Globus pallidus (tissue), 1 donor: ENCODE results near the gene TMEM62.
A peak's percentile ranks its signal among the peaks of the same experiment; 100 is the strongest.
"Not testable (repeated sequence)": the region's sequence is repeated elsewhere in the genome, so short reads cannot be mapped to it uniquely, and the experiment has no call there.

Experiments used
- DNase-seq: peaks from one replicate; pipeline ENCODE4 v3.0.0-alpha.2; 2015; ENCODE audit warnings: low spot score

TMEM62 gene

DNA sequence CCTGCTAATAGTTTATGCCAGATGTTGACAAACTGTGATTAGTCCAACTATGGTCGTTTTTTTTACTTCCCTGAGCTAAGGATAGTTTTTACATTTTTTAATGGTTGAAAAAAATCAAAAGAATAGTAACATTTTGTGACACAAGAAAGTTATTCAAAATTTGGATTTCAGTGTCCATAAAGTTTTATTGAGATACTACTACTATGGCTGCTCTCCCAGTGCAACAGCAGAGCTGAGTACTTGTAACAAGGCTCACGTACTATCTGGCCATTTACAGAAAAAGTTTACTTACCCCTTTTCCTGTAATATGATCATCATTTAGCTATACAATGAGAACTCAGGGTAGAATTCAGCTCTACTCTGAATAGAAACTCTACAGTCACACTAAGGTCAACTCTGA is 11.5 kb upstream of the TMEM62 start:
- no peak for DNase-seq

GRCh38 chr15:43125100-43125661 is 8.2 kb upstream of the TMEM62 start:
- no peak for DNase-seq

GRCh38 chr15:43126356-43126755 is 7.0 kb upstream of the TMEM62 start:
- DNase-seq = no peak

DNA sequence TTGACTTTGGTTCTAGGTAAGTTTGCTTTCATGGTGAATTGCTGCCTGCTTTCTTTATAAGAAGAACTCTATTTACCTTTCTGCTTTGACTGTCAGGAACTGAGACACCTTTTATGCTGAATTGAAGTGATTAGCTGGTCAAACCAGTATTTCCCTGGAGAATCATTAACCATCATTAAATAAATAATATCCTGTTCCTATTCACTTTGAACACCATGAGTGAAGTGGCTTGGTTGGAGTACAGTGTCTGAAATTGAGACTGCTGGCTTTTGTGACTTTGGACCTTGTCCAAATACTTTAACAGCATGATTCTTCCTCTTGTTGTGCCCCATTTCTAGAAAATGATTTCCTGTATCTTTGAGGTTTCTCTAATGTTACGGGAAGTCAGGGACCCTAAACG is 5.6 kb upstream of the TMEM62 start:
- no peak for DNase-seq

DNA sequence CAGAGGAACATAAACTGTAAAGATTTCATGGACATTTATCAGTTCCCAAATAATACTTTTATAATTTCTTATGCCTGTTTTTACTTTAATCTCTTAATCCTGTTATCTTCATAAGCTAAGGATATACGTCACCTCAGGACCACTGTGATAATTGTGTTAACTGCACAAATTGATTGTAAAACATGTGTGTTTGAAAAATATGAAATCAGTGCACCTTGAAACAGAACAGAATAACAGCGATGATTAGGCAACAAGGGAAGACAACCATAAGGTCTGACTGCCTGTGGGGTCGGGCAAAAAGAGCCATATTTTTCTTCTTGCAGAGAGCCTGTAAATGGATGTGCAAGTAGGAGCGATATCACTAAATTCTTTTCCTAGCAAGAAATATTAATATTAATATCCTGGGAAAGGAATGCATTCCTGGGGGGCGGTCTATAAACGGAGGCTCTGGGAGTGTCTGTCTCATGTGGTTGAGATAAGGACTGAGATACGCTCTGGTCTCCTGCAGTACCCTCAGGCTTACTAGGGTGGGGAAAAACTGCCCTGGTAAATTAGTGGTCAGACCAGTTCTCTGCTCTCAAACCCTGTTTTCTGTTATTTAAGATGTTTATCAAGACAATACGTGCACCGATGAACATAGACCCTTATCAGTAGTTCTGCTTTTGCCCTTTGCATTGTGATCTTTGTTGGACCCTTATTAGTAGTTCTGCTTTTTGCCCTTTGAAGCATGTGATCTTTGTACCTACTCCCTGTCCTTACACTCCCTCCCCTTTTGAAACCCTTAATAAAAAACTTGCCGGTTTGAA is 5.0 kb upstream of the TMEM62 start:
- not testable (repeated sequence) for DNase-seq

- DNase-seq = no peak
Observed at GRCh38 chr15:43128980-43129335, 4.4 kb upstream of the TMEM62 start.

GRCh38 chr15:43132830-43133429 is 456 bp upstream of the TMEM62 start:
- DNase-seq = no peak

DNA sequence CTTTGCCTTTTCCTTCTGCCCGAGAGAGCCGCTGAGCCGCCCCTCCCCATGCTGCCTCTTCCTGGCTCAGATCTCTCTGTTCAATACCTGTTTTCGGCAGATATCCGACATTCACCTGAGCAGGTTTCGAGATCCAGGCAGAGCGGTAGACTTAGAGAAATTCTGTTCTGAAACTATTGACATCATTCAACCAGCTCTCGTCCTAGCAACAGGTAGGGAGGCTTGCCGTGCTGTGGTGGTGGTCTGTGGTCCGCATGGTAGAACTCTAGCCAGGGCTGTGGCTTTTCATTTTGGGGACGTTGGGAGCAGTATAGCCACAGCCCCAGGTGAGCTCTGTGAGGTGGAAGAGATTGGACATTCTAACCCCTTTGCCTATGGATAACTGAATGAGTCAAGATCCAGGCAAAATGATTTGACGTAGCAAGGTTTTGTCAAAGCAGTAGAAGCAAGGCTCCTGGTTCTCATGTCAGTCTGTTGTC is 810 bp downstream of the TMEM62 start:
- no peak for DNase-seq

GRCh38 chr15:43135351-43135750 is 2.0 kb downstream of the TMEM62 start:
- no peak for DNase-seq

- DNase-seq = no peak
Observed at GRCh38 chr15:43143203-43143941, 10.0 kb downstream of the TMEM62 start.

- no peak for DNase-seq
Observed at GRCh38 chr15:43144512-43144911, 11.1 kb downstream of the TMEM62 start.

DNA sequence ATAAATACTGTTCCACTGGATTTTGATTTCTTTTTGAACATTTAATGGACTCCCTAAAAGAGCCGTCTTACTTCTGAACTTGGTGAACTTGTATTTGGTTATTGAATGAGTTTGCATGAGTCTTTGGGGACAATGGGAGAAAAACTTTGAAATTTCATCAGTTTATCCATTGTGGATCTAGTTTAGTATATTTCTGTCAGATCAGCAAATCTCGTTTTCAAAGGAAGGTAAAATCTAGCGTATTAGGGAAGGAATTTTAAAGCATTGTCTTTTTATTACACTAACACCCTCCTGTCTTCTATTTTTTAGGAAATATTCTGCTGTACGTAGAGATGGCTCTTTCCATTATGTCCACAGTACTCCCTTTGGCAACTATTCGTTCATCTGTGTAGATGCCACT is 12.8 kb downstream of the TMEM62 start:
- DNase-seq = no peak

- no peak for DNase-seq
Observed at GRCh38 chr15:43150191-43150929, 17.0 kb downstream of the TMEM62 start.

DNA sequence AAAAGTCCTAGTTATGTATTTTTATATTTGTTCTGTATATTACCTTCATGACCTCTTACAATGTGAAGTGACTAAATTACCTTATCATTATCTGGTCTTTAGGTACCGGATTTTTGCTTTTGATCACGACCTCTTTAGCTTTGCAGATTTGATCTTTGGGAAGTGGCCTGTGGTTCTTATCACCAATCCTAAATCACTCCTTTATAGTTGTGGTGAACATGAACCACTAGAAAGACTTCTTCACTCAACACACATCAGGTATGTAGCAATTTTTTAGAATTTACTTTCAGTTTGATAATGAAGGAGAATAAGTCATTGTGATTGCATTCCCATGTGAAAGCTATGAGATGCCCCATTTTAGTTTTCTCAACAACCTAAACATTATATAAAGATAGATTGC is 18.3 kb downstream of the TMEM62 start:
- no peak for DNase-seq

- no peak for DNase-seq
Observed at GRCh38 chr15:43153269-43153668, 19.9 kb downstream of the TMEM62 start.

- no peak for DNase-seq
Observed at GRCh38 chr15:43165801-43166325, 32.5 kb downstream of the TMEM62 start.

GRCh38 chr15:43167261-43167660 is 33.9 kb downstream of the TMEM62 start:
- DNase-seq = not testable (repeated sequence)

DNA sequence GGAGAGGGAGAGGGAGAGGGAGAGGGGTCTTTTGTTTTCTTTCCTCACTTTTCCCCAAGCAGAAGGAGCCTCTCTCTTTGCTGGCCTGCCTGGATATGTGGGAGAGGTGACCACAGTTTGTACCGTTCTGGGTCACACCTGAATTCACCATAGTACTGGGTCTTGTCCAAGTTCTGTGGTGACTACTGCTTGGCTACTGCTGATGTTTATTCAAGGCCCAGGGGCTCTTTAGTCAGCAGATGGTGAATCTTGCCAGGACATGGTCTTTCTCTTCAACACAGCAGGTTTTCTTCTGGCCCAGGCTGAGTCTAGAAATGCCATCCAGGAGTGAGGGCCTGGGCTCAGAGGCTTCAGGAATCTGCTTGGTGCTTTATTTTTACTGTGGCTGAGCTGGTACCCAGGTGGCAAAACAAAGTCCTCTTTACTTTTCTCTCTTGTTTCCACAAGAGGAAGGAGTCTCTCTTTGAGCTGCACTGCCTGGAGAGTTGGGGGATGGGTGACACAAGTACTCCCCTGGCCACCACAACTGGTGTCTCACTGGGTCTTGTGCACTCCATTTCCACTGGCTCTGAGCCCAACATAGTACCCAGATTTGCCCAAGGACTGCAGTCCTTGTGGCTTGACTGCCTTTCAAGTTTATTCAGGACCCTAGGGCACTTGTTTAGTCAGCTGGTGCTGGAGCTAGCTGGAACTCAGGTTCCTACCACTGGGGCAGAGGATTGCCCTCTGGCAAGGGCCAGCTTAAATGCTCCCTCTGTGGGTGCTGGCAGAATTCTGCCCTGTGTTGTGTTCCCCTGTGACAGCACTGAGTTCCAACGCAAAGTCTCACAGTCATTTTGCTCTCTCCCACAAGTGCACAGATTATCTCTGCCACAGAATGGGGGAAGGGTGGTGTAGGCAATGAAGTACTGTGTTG is 35.1 kb downstream of the TMEM62 start:
- DNase-seq = peak; percentile 11

GRCh38 chr15:43169888-43170287 is 36.5 kb downstream of the TMEM62 start:
- DNase-seq = no peak

DNA sequence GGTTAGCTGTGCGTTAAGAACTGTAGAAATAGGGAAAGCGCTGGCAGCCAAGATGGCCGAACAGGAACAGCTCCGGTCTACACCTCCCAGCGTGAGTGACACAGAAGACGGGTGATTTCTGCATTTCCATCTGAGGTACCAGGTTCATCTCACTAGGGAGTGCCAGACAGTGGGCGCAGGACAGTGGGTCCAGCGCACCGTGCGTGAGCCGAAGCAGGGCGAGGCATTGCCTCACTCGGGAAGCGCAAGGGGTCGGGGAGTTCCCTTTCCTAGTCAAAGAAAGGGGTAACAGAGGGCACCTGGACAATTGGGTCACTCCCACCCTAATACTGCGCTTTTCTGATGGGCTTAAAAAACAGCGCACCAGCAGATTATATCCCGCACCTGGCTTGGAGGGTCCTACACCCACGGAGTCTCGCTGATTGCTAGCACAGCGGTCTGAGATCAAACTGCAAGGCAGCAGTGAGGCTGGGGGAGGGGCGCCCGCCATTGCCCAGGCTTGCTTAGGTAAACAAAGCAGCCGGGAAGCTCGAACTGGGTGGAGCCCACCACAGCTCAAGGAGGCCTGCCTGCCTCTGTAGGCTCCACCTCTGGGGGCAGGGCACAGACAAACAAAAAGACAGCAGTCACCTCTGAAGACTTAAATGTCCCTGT is 42.4 kb downstream of the TMEM62 start:
- DNase-seq = not testable (repeated sequence)
